ENCODE results near the gene RAI1.

RAI1 gene

GRCh38 chr17:17789828-17790636 lies 108.8 kb downstream of the RAI1 start:
- DNase-seq: no peak

- DNase-seq: no peak
Measured at GRCh38 chr17:17790637-17791464, 109.6 kb downstream of the RAI1 start.

- no peak for DNase-seq
Measured at GRCh38 chr17:17792037-17792550, 110.8 kb downstream of the RAI1 start.

GRCh38 chr17:17792551-17793377 lies 111.5 kb downstream of the RAI1 start:
- peak in 1 of 2 donors; percentile 91 for DNase-seq

- DNase-seq: no peak
Measured at GRCh38 chr17:17793378-17794214, 112.3 kb downstream of the RAI1 start.

- no peak for DNase-seq
Measured at GRCh38 chr17:17794382-17794781, 113.1 kb downstream of the RAI1 start.

- no peak for DNase-seq
Measured at GRCh38 chr17:17795296-17795695, 114.0 kb downstream of the RAI1 start.

GRCh38 chr17:17795946-17796786 lies 114.9 kb downstream of the RAI1 start:
- no peak for DNase-seq

GRCh38 chr17:17796787-17797061 lies 115.5 kb downstream of the RAI1 start:
- DNase-seq: no peak

GRCh38 chr17:17797119-17797809 lies 116.0 kb downstream of the RAI1 start:
- no peak for DNase-seq

GRCh38 chr17:17798010-17798556 lies 116.8 kb downstream of the RAI1 start:
- DNase-seq: no peak

GRCh38 chr17:17798573-17799255 lies 117.5 kb downstream of the RAI1 start:
- DNase-seq: no peak

- DNase-seq: no peak
Measured at GRCh38 chr17:17800504-17801021, 119.3 kb downstream of the RAI1 start.

- DNase-seq: no peak
Measured at GRCh38 chr17:17801800-17802481, 120.7 kb downstream of the RAI1 start.

GRCh38 chr17:17804007-17804406 lies 122.7 kb downstream of the RAI1 start:
- DNase-seq: no peak

- no peak for DNase-seq
Measured at GRCh38 chr17:17805575-17805974, 124.3 kb downstream of the RAI1 start.

GRCh38 chr17:17806035-17806434 lies 124.8 kb downstream of the RAI1 start:
- DNase-seq: no peak

GRCh38 chr17:17806611-17807274 lies 125.5 kb downstream of the RAI1 start:
- DNase-seq: no peak
